Stimulated activated CD8-positive, alpha-beta memory T cell treated with anti-CD3 and anti-CD28 coated beads, Interleukin-15, amount 100 ng/mL, for 48 hours (primary cell): ENCODE measurements around the gene RASIP1.

Experiments
- DNase-seq, 2 donors: peaks; one replicate each; pipeline ENCODE4 v3.0.0-alpha.2; 2020; ENCODE audit warnings: low read depth in 2 of 2

Gene RASIP1

GRCh38 chr19:48674921-48675824, 65.2 kb downstream of the RASIP1 start:
- peak; percentile 56 to 57 for DNase-seq

- DNase-seq = no peak
Observed at GRCh38 chr19:48674216-48674809, 66.1 kb downstream of the RASIP1 start.

GRCh38 chr19:48673436-48674100, 66.8 kb downstream of the RASIP1 start:
- DNase-seq = no peak

GRCh38 chr19:48672994-48673393, 67.4 kb downstream of the RASIP1 start, which contains the start of gene NTN5:
NTN5 (minus strand) TSS chr19:48673017; CDS start chr19:48670986, 2,031 bp downstream.
- DNase-seq = no peak

- DNase-seq = no peak
Observed at GRCh38 chr19:48671446-48671995, 68.9 kb downstream of the RASIP1 start.

- no peak for DNase-seq
Observed at GRCh38 chr19:48670699-48671445, 69.5 kb downstream of the RASIP1 start.
